HepG2 (cell line): ENCODE data around the gene IL27RA. TPM values are rescaled to one million over a fixed set of nuclear protein-coding genes. Genes with fewer than 3 reads are reported as not detected.

Experiments
- ARNT2 ChIP-seq: sonication (generic); formaldehyde crosslinking; IDR thresholded peaks from 2 replicates; pipeline ENCODE4 v1.8.0; 2022; ENCODE audit warnings: mild to moderate bottlenecking, low read depth, missing genetic modification reagents, moderate library complexity
- ATF3 ChIP-seq: sonication (generic); formaldehyde crosslinking; IDR thresholded peaks from 2 replicates; pipeline ENCODE4 v1.4.0; 2020; ENCODE audit warnings: missing genetic modification reagents
- CENPBD1 ChIP-seq: sonication (generic); formaldehyde crosslinking; IDR thresholded peaks from 2 replicates; pipeline ENCODE4 v1.8.0; 2022; ENCODE audit warnings: missing genetic modification reagents, low read depth, mild to moderate bottlenecking, borderline replicate concordance
- FOSL1 ChIP-seq: sonication (generic); formaldehyde crosslinking; IDR thresholded peaks from 2 replicates; pipeline ENCODE4 v1.9.0; 2021; ENCODE audit warnings: missing genetic modification reagents, borderline replicate concordance
- IKZF4 ChIP-seq: sonication (generic); formaldehyde crosslinking; IDR thresholded peaks from 2 replicates; pipeline ENCODE4 v1.5.1; 2020; ENCODE audit warnings: borderline replicate concordance, mild to moderate bottlenecking, low read depth, missing genetic modification reagents; ENCODE audit errors: not compliant biosample characterization
- IRX3 ChIP-seq: sonication (generic); formaldehyde crosslinking; IDR thresholded peaks from 2 replicates; pipeline ENCODE4 v1.8.1; 2023; ENCODE audit warnings: mild to moderate bottlenecking, low read depth, missing genetic modification reagents, borderline replicate concordance
- JUN ChIP-seq: sonication (generic); formaldehyde crosslinking; IDR thresholded peaks from 2 replicates; pipeline ENCODE4 v1.4.0; 2020; ENCODE audit warnings: mild to moderate bottlenecking, missing genetic modification reagents
- KLF11 ChIP-seq: IDR thresholded peaks from 2 replicates; pipeline ENCODE4 v1.6.1; 2016; ENCODE audit warnings: missing compliant biosample characterization
- NFE2L2 ChIP-seq: fragments of 150-350 bp; IDR thresholded peaks from 2 replicates; pipeline ENCODE4 v1.6.1; 2014; ENCODE audit warnings: low read length
- NKX3-1 ChIP-seq: sonication (generic); formaldehyde crosslinking; IDR thresholded peaks from 2 replicates; pipeline ENCODE4 v1.5.0; 2020; ENCODE audit warnings: missing genetic modification reagents
- POLR2G ChIP-seq: fragments of 200-400 bp; formaldehyde crosslinking; IDR thresholded peaks from 2 replicates; pipeline ENCODE4 v1.6.1; 2018; ENCODE audit warnings: mild to moderate bottlenecking, low read depth, low read length, moderate library complexity
- RBFOX2 ChIP-seq: fragments of 200-400 bp; formaldehyde crosslinking; IDR thresholded peaks from 2 replicates; pipeline ENCODE4 v1.6.1; 2017; ENCODE audit warnings: low read depth, mild to moderate bottlenecking, low read length
- RFXAP ChIP-seq: sonication (generic); formaldehyde crosslinking; IDR thresholded peaks from 2 replicates; pipeline ENCODE4 v1.4.0; 2020; ENCODE audit warnings: missing genetic modification reagents, borderline replicate concordance
- SIX1 ChIP-seq: sonication (generic); formaldehyde crosslinking; IDR thresholded peaks from 2 replicates; pipeline ENCODE4 v1.4.0; 2020; ENCODE audit warnings: missing genetic modification reagents, borderline replicate concordance
- TCF7L2 ChIP-seq: IDR thresholded peaks from 2 replicates; pipeline ENCODE4 v1.6.1; 2011; ENCODE audit warnings: mild to moderate bottlenecking, low read depth, low read length, moderate library complexity
- TEF ChIP-seq: sonication (generic); formaldehyde crosslinking; IDR thresholded peaks from 2 replicates; pipeline ENCODE4 v1.5.0; 2020; ENCODE audit warnings: missing genetic modification reagents
- ZBTB46 ChIP-seq: sonication (generic); formaldehyde crosslinking; IDR thresholded peaks from 2 replicates; pipeline ENCODE4 v1.4.0; 2020; ENCODE audit warnings: mild to moderate bottlenecking, missing genetic modification reagents, borderline replicate concordance
- ZFX ChIP-seq: sonication (generic); formaldehyde crosslinking; IDR thresholded peaks from 2 replicates; pipeline ENCODE4 v1.4.0; 2020; ENCODE audit warnings: mild to moderate bottlenecking, low read depth, missing genetic modification reagents, moderate library complexity
- ZNF10 ChIP-seq: sonication (generic); formaldehyde crosslinking; IDR thresholded peaks from 2 replicates; pipeline ENCODE4 v1.4.0; 2020; ENCODE audit warnings: mild to moderate bottlenecking, low read depth, missing genetic modification reagents, borderline replicate concordance
- ZNF274 ChIP-seq: sonication (generic); formaldehyde crosslinking; IDR thresholded peaks from 2 replicates; pipeline ENCODE4 v1.5.1; 2020; ENCODE audit warnings: mild to moderate bottlenecking, missing genetic modification reagents
- ZNF350 ChIP-seq: sonication (generic); formaldehyde crosslinking; IDR thresholded peaks from 2 replicates; pipeline ENCODE4 v1.4.0; 2020; ENCODE audit warnings: mild to moderate bottlenecking, low read depth, missing genetic modification reagents, borderline replicate concordance
- ZNF382 ChIP-seq: sonication (generic); formaldehyde crosslinking; IDR thresholded peaks from 2 replicates; pipeline ENCODE4 v1.5.0; 2020; ENCODE audit warnings: missing genetic modification reagents, mild to moderate bottlenecking, borderline replicate concordance
- ZNF431 ChIP-seq: sonication (generic); formaldehyde crosslinking; IDR thresholded peaks from 2 replicates; pipeline ENCODE4 v1.9.0; 2022; ENCODE audit warnings: missing genetic modification reagents, low read depth, mild to moderate bottlenecking, borderline replicate concordance
- ZNF558 ChIP-seq: sonication (generic); formaldehyde crosslinking; IDR thresholded peaks from 2 replicates; pipeline ENCODE4 v1.9.0; 2022; ENCODE audit warnings: mild to moderate bottlenecking, missing genetic modification reagents, borderline replicate concordance
- ZNF567 ChIP-seq: sonication (generic); formaldehyde crosslinking; IDR thresholded peaks from 2 replicates; pipeline ENCODE4 v1.8.1; 2023; ENCODE audit warnings: mild to moderate bottlenecking, missing genetic modification reagents, borderline replicate concordance
- polyA plus RNA-seq, 8 experiments: library from polyadenylated mRNA; depleted of rRNA in 3 of 8; stranded (reverse) in 7 of 8; unstranded in 1 of 8; fragments of >200 nt; fragmentation: Illumina TruSeq in 4 of 8; extraction: Trizol in 4 of 8; gene quantifications; 2 replicates each; pipeline versions ENCODE4 v1.2.1 to v1.2.3, GENCODE V29; 2011 to 2016; ENCODE audit warnings: low read depth in 4 of 8, missing spikeins in 1 of 8, mixed read lengths in 1 of 8; ENCODE audit not compliant: insufficient read depth in 1 of 8
- total RNA-seq, 5 experiments: library from RNA; depleted of rRNA; stranded (reverse); fragments of >200 nt; fragmentation: Illumina TruSeq; extraction: Trizol; gene quantifications; 2 replicates each; pipeline ENCODE4 v1.2.3, GENCODE V29; 2016; ENCODE audit warnings: low read depth in 1 of 5

Gene IL27RA
- total and polyA plus RNA-seq, 2 of the 13 experiments (the other 11 are each of a cell fraction or from before 2014, with no cell fraction given): 3.5 to 8.1 TPM

GRCh38 chr19:14031719-14032480 is at the start of gene IL27RA (continued):
- TF ChIP-seq CENPBD1 (no peak), RBFOX2 (peak; percentile 66), SIX1 (CRISPR knock-in tag) (no peak), POLR2G (peak; percentile 48; the same call in 1 of the 2 replicates), ZNF567 (CRISPR knock-in tag) (no peak), ZBTB46 (CRISPR knock-in tag) (peak; percentile 96), IKZF4 (CRISPR knock-in tag) (no peak), ARNT2 (CRISPR knock-in tag) (peak; percentile 59; the same call in 1 of the 2 replicates), IRX3 (CRISPR knock-in tag) (0 out of 2 replicates have a peak, but pooled peaks have one; percentile 53), ZNF10 (CRISPR knock-in tag) (no peak), KLF11 (no peak), ZNF431 (no peak), ZNF274 (peak; percentile 82), ATF3 (CRISPR knock-in tag) (no peak), ZNF382 (CRISPR knock-in tag) (no peak), NKX3-1 (no peak), ZNF350 (CRISPR knock-in tag) (no peak; the same call in 1 of the 2 replicates), TEF (CRISPR knock-in tag) (no peak), NFE2L2 (no peak), ZFX (CRISPR knock-in tag) (peak; percentile 57), RFXAP (CRISPR knock-in tag) (0 out of 2 replicates have a peak, but pooled peaks have one; percentile 41), FOSL1 (CRISPR knock-in tag) (no peak), ZNF558 (0 out of 2 replicates have a peak, but pooled peaks have one; percentile 68), TCF7L2 (no peak), JUN (CRISPR knock-in tag) (no peak)
